MM.1S (cell line): ENCODE measurements around the gene RPS27A.
A peak's percentile ranks its signal among the peaks of the same experiment; 100 is the strongest.
"Not testable (repeated sequence)": the region's sequence is repeated elsewhere in the genome, so short reads cannot be mapped to it uniquely, and the experiment has no call there.

ENCODE experiments used
- DNase-seq: peaks from one replicate; pipeline ENCODE4 v3.0.0-alpha.2; 2015
- H2AFZ ChIP-seq: fragments of 300-600 bp; sonication (generic); 2 replicates; pipeline ENCODE4 v1.6.0; 2016; ENCODE audit warnings: antibody characterized with exemption, low read length
- H3F3A ChIP-seq: fragments of 300-600 bp; sonication (generic); 2 replicates; pipeline ENCODE4 v1.6.1; 2016; ENCODE audit warnings: mild to moderate bottlenecking, antibody characterized with exemption, low read length, moderate library complexity, mixed read lengths; ENCODE audit not compliant: insufficient read depth
- H3K27ac ChIP-seq: fragments of 300-600 bp; sonication (generic); 2 replicates; pipeline ENCODE4 v1.5.1; 2016; ENCODE audit warnings: mild to moderate bottlenecking, low read length
- H3K27me3 ChIP-seq: fragments of 300-600 bp; sonication (generic); replicated peaks from 2 replicates; pipeline ENCODE4 v1.6.0; 2016; ENCODE audit warnings: low read length; ENCODE audit not compliant: insufficient read depth
- H3K36me3 ChIP-seq: fragments of 300-600 bp; sonication (generic); replicated peaks from 2 replicates; pipeline ENCODE4 v1.6.1; 2016; ENCODE audit warnings: mild to moderate bottlenecking, low read length, mixed read lengths; ENCODE audit not compliant: insufficient read depth
- H3K4me1 ChIP-seq: fragments of 300-600 bp; sonication (generic); 2 replicates; pipeline ENCODE4 v1.6.1; 2016; ENCODE audit warnings: low read length, mixed read lengths
- H3K4me2 ChIP-seq: fragments of 300-600 bp; sonication (generic); 2 replicates; pipeline ENCODE4 v1.6.0; 2016; ENCODE audit warnings: low read depth, low read length
- H3K4me3 ChIP-seq: fragments of 300-600 bp; sonication (generic); 2 replicates; pipeline ENCODE4 v1.5.1; 2016; ENCODE audit warnings: low read length, mixed read lengths
- H3K79me2 ChIP-seq: fragments of 300-600 bp; sonication (generic); 2 replicates; pipeline ENCODE4 v1.6.1; 2016; ENCODE audit warnings: mixed run types, low read length, mixed read lengths
- H3K9ac ChIP-seq: fragments of 300-600 bp; sonication (generic); 2 replicates; pipeline ENCODE4 v1.6.1; 2016; ENCODE audit warnings: low read length, mixed read lengths
- H3K9me2 ChIP-seq: fragments of 300-600 bp; sonication (generic); replicated peaks from 2 replicates; pipeline ENCODE4 v1.6.1; 2016; ENCODE audit warnings: mild to moderate bottlenecking, low read length, mixed read lengths; ENCODE audit not compliant: insufficient read depth
- H3K9me3 ChIP-seq: fragments of 300-600 bp; sonication (generic); replicated peaks from 2 replicates; pipeline ENCODE4 v1.6.1; 2016; ENCODE audit warnings: mild to moderate bottlenecking, low read length, mixed read lengths; ENCODE audit not compliant: insufficient read depth
- H4K20me1 ChIP-seq: fragments of 300-600 bp; sonication (generic); 2 replicates; pipeline ENCODE4 v1.6.1; 2016; ENCODE audit warnings: mild to moderate bottlenecking, low read length, moderate library complexity, mixed read lengths; ENCODE audit not compliant: insufficient read depth
- CTCF ChIP-seq: fragments of 300-600 bp; sonication (generic); IDR thresholded peaks from 2 replicates; pipeline ENCODE4 v1.5.1; 2016; ENCODE audit warnings: antibody characterized with exemption, low read length, mixed read lengths
- EZH2 ChIP-seq: fragments of 300-600 bp; sonication (generic); optimal IDR thresholded peaks from 2 replicates; pipeline ENCODE3; 2017; ENCODE audit warnings: low read depth, mild to moderate bottlenecking, antibody characterized with exemption, low read length, mixed read lengths
- EZH2phosphoT487 ChIP-seq: fragments of 300-600 bp; sonication (generic); IDR thresholded peaks from 2 replicates; pipeline ENCODE4 v1.6.1; 2018; ENCODE audit warnings: antibody characterized with exemption, low read length

The RPS27A gene

GRCh38 chr2:55268288-55268906, 35.9 kb downstream of the RPS27A start:
- H3K9me3 ChIP-seq, result no peaks in the 10 kb centered on the region
- no peaks in the 10 kb centered on the region for H3K4me1 ChIP-seq
- H3K9me2 ChIP-seq, result no peaks in the 10 kb centered on the region
- peaks cover 17% of the 10 kb centered on the region for H3K79me2 ChIP-seq
- H4K20me1 ChIP-seq, result no peaks in the 10 kb centered on the region
- peak; percentile 28 for DNase-seq
- peak overlapping the region; percentile 92 for H3K4me2 ChIP-seq
- peak overlapping the region; percentile 81 for H3K4me3 ChIP-seq
- TF ChIP-seq EZH2 (no peak), CTCF (no peak), EZH2phosphoT487 (no peak)
- H3F3A ChIP-seq, result peaks cover 6% of the 10 kb centered on the region; the same call in 1 of the 2 replicates
- H3K36me3 ChIP-seq, result no peaks in the 10 kb centered on the region
- peak overlapping the region; percentile 91 for H2AFZ ChIP-seq
- H3K27me3 ChIP-seq, result no peaks in the 10 kb centered on the region
- H3K9ac ChIP-seq, result peak overlapping the region; percentile 77
- peak overlapping the region; percentile 53; the same call in 1 of the 2 replicates for H3K27ac ChIP-seq

GRCh38 chr2:55268907-55269644, 36.6 kb downstream of the RPS27A start, which contains the start of gene MTIF2:
MTIF2 (minus strand) TSS chr2:55269231; CDS start chr2:55263858, 5,373 bp downstream.
- no peaks in the 10 kb centered on the region for H3K36me3 ChIP-seq
- peak within 1 kb of the TSS; percentile 91 for H2AFZ ChIP-seq
- H3K27me3 ChIP-seq, result no peaks in the 10 kb centered on the region
- H3F3A ChIP-seq, result peaks cover 6% of the 10 kb centered on the region; the same call in 1 of the 2 replicates
- H3K9me3 ChIP-seq, result no peaks in the 10 kb centered on the region
- peak within 1 kb of the TSS; percentile 77 for H3K9ac ChIP-seq
- H3K4me2 ChIP-seq, result peak within 1 kb of the TSS; percentile 92
- TF ChIP-seq CTCF, result no peak
- TF ChIP-seq EZH2phosphoT487, result no peak
- TF ChIP-seq EZH2, result no peak
- H3K79me2 ChIP-seq, result peaks cover 17% of the 10 kb centered on the region
- H3K9me2 ChIP-seq, result no peaks in the 10 kb centered on the region
- H4K20me1 ChIP-seq, result no peaks in the 10 kb centered on the region
- H3K4me3 ChIP-seq, result peak within 1 kb of the TSS; percentile 81
- DNase-seq, result peak; percentile 96
- H3K27ac ChIP-seq, result peak within 1 kb of the TSS; percentile 53; the same call in 1 of the 2 replicates
- no peaks in the 10 kb centered on the region for H3K4me1 ChIP-seq

DNA sequence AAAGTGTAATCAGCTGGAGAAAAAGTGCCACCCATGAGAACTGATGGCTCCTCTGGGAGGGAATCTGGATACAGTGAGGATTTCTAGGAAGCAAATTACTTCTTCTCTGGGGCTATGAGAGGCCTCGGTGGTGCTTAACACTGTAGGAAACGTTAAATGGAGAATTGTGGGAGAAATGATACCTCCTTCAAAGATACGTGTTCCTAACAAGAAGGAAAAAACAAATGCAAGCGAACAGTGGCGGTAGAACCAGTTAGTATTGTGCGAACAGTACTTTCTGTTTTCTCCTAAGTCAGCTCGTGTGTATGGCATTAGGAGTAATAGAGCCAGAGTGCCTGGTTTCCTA, 37.1 kb downstream of the RPS27A start:
- Histone ChIP-seq H3K9me3 (no peaks in the 10 kb centered on the region), H3K36me3 (no peaks in the 10 kb centered on the region), H3F3A (peaks cover 6% of the 10 kb centered on the region; the same call in 1 of the 2 replicates), H2AFZ (peak overlapping the region; percentile 78), H3K4me3 (peak overlapping the region; percentile 81), H3K27ac (peak overlapping the region; percentile 53; the same call in 1 of the 2 replicates), H3K9ac (peak overlapping the region; percentile 77; the same call in 1 of the 2 replicates), H3K79me2 (peaks cover 17% of the 10 kb centered on the region), H3K4me2 (peak overlapping the region; percentile 92), H4K20me1 (no peaks in the 10 kb centered on the region), H3K4me1 (no peaks in the 10 kb centered on the region), H3K9me2 (no peaks in the 10 kb centered on the region), H3K27me3 (no peaks in the 10 kb centered on the region)
- TF ChIP-seq EZH2 (no peak), CTCF (no peak), EZH2phosphoT487 (no peak)
- no peak for DNase-seq

DNA sequence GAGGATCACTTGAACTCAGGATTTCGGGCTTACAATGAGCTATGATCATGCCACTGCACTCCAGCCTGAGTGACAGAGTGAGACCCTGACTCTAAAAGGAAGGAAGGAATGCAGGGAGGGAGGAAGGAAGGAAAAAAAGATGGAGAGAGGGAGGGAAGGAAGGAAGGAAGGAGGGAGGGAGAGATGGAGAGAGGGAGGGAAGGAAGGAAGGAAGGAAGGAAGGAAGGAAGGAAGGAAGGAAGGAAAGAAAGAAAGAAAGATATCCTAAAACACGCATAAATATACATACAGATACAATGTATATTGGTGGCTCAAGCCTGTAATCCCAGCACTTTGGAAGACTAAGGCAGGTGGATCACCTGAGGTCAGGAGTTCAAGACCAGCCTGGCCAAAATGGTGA, 41.9 kb downstream of the RPS27A start:
- H3F3A ChIP-seq, H2AFZ ChIP-seq, H3K36me3 ChIP-seq, DNase-seq, H4K20me1 ChIP-seq, H3K9me2 ChIP-seq, H3K79me2 ChIP-seq, H3K27ac ChIP-seq, H3K27me3 ChIP-seq, H3K4me2 ChIP-seq, H3K4me1 ChIP-seq, H3K9ac ChIP-seq, H3K4me3 ChIP-seq, H3K9me3 ChIP-seq: not testable (repeated sequence)
